LHCN-M2 (cell line): ENCODE measurements around the gene ARHGEF17. TPM values are rescaled to one million over a fixed set of nuclear protein-coding genes. Genes with fewer than 3 reads are reported as not detected.

Source experiments
- DNase-seq: peaks from one replicate; pipeline ENCODE4 v3.0.0-alpha.2; 2012; ENCODE audit warnings: low read depth
- total RNA-seq: library from RNA; depleted of rRNA; stranded (reverse); fragments of >200 nt; gene quantifications from 2 replicates; pipeline ENCODE4 v1.2.3, GENCODE V29; 2014; rRNA removed

The ARHGEF17 gene
- total RNA-seq, 1 experiment from 2014 or later, result 13.8 TPM

DNA sequence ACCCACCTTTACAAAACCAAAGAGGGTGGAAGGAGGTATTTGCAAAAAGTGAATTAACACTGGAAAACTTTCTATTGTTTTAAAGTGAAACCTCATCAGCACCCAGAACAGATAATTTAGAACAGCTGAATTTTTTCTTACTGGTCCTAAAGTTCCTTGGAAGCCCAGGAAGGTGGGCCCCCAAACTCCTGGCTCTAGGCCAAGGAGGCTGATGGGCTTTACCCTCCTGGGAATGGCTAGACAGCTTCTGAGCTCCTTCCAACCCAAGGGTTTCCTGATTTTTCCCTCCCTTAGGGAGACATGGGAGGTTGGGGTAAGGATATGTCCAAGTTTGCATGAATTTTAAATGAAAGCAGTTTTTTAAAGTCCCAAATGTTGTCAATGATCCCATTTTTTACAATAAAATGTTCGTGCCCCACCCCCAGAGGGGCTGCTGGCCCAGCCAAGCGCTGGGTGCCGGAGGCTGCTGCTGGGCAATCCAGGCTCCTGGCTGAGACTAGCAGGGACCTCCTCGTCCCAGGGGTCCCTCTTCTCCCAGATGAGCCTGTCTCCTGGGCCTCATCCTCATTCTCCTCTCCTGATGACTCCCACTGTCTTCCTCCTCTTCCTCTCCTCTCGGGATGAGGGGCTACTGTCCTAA, 96.5 kb downstream of the ARHGEF17 start:
- DNase-seq, result no peak

GRCh38 chr11:73405146-73405510, 97.1 kb downstream of the ARHGEF17 start:
- DNase-seq, result no peak

GRCh38 chr11:73406131-73406530, 98.1 kb downstream of the ARHGEF17 start:
- DNase-seq, result no peak

DNA sequence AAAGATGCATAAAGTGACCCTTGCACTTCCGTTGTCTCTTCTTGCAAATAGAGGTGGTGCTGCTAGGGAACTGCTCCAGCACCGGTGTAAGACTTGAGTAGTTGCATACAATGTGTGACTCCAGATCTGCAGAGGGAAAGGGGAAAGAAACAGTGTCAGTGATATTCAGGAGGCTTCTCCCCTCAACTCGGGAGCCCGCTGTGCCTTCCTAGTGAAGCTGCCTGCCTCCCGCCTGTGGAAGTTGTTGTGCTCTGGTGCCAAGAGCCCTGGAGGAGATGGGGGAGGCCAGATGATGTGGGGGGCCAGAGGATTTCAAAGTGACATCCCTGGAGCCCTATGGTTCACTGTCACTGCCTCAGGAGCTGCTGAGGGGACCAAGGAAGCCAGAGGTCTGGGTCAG, 98.5 kb downstream of the ARHGEF17 start:
- DNase-seq, result no peak

DNA sequence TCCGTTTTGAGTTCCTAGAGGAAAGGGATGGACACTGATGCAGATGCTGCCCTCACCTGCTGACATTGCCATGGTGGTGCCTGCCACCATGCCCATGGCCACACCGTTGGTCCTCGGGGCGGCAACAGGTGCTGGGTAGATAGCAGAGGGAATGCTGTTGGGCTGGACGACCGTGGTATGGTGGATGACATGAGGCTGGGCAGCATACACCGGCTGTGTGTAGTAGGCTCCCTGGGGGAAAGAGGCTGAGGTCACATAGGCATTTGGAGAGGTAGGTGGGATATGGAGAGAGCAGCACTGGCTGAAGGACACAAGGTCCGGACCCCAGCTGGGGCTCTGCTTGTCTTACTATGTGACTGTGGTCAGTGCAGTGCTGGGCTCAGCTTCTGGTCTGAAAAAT, 101.4 kb downstream of the ARHGEF17 start:
- DNase-seq, result no peak

- DNase-seq, result no peak
Observed at GRCh38 chr11:73410627-73411026, 102.6 kb downstream of the ARHGEF17 start.

DNA sequence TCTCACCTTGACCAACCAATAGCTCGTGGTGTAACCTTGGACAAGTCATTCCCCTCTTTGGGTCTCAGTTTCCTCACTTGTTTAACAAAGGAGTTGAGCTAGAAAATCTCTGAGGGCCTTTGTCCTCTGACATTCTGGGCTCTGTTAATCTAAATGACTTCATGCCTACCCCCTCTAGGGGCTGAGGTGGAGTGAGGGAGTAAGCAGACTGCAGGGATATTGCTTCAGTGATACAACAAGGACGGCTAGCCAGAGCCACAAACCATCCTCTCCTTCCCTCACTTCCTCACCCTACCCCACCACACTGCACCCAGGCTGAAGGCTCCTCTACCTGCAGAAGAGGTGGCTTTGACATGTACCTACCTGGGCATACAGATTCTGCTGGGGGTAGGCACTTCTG, 103.0 kb downstream of the ARHGEF17 start:
- DNase-seq, result no peak

DNA sequence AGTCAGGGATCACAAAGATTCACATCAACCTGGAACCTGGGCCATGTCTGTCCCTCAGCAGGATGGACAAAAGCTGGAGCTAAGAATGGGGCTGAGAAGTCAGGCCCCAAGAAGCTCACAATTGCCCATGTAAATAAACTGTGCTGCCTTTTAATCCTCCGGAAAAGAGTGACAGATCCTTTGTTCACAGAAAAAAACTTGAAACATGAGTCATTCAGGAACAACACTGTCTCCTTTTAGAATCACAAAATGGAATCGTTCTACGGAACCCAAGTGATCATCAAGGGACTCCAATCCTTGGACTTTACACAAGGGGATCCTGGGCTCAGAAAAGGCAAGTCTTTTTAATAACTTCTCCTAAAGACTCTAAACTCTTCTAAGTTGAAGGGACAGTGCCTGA, 104.2 kb downstream of the ARHGEF17 start:
- DNase-seq, result peak; percentile 57

DNA sequence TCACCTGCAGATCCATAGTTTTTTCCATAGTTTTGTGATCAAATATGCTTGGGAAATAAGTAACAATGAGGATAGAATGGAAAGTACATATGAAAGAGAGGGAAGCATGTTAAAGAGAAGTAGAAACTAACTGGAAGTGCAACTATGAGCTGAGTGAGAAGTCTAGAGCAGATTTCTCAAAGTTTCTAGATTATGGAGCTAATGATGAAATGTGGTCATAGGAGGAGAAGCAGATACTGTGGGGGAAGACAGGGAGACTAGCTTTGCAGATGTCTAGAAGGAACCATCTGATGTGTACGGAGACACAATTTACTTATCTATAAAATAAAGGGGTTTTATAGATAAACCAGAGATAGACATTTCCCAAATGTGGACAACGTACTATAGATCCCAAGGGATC, 105.2 kb downstream of the ARHGEF17 start:
- no peak for DNase-seq

DNA sequence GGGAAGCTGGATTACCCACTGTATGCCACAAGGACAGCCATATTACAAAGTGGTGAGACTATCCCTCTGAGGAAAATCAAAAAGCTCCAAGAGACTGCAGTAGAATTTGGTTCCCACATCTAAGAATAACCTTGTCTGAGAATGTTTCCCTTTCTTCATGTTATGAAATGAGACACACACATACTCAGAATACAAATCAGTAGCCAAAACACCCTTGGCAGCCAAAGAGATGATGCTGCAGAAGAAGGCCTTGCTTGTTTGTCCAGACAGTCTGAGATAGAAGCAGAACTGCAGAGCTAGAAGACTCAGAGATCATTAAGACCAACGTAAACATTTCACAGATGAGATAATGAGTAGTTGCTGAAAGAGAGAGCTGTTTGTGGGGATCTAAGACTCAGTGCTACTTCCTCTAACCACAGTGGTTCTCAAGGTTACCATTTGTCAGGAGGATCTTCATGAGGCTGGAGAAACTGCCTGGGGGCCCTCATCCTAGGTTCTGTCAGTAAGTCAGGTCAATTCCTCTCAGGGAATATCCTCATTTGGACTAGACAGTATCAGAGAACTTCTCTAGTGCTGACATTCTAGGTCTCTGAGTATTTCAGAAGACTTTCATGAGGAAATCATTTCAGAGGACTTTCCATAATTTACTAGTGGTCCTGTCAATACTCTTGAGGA, 107.0 kb downstream of the ARHGEF17 start:
- DNase-seq, result peak; percentile 43

DNA sequence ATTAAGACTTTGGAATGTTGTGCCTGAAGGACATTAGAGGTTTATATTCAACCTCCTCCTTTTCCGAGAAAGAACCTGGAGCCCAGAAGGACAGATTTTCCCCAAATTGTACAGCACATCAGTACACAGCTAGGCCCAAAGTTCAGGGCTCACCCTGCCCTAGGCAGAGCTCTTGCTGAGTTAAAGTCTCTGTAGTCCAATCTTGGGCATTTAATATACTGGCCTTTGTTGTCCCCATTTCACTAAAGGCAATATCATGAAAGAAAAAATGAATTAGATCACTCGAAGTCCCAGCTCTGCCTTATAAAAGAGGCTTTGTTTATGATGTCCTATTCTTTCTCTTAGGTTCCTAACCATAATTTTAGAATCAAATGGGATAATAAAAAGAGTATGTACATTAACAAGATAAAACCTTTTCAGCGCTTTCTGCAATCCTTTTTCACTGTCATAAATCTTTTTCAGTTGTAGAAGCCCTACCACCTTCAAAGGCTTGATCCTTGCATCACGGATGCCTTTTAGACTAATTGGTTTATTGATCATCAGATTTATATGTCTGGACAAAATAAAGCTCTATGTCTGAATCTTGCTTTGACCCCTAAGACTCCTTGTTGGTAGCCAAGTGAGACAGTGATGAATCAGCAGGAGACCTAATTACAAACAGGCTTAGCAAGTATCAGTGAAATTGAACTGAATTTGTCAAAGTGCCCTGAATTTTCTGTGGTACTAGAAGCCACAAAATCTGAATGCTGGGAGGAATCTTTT, 108.0 kb downstream of the ARHGEF17 start:
- no peak for DNase-seq

GRCh38 chr11:73416786-73417185, 108.7 kb downstream of the ARHGEF17 start:
- no peak for DNase-seq

Other genes starting within 250 kb of the ARHGEF17 start
- 5.1 and 5.9 TPM in 2 replicates for gene FCHSD2, start 166.0 kb upstream of the ARHGEF17 start, total RNA-seq
- gene P2RY2, start 90.0 kb upstream of the ARHGEF17 start, total RNA-seq, result not detected in 2 replicates
- 0.17 TPM in 1 of 2 replicates, not detected in the other for gene P2RY6, start 35.9 kb upstream of the ARHGEF17 start, total RNA-seq
- 12.9 and 13.0 TPM in 2 replicates for gene RELT, start 68.1 kb downstream of the ARHGEF17 start, total RNA-seq